OCI-LY7 (cell line): ENCODE data around the gene LMO3.

ENCODE experiments used
- EZH2phosphoT487 ChIP-seq: fragments of 200-600 bp; sonication (generic); IDR thresholded peaks from 2 replicates; pipeline ENCODE4 v1.6.1; 2018; ENCODE audit warnings: low read depth, borderline replicate concordance, mild to moderate bottlenecking, mixed run types, antibody characterized with exemption, low read length, moderate library complexity, mixed read lengths
- TF ChIP-seq, protein P1 (sequence below): fragments of 200-600 bp; sonication (generic); conservative IDR thresholded peaks from 2 replicates; pipeline ENCODE4 v1.5.1; 2014; ENCODE audit warnings: mild to moderate bottlenecking, antibody characterized with exemption, low read length, moderate library complexity, mixed read lengths

DNA sequence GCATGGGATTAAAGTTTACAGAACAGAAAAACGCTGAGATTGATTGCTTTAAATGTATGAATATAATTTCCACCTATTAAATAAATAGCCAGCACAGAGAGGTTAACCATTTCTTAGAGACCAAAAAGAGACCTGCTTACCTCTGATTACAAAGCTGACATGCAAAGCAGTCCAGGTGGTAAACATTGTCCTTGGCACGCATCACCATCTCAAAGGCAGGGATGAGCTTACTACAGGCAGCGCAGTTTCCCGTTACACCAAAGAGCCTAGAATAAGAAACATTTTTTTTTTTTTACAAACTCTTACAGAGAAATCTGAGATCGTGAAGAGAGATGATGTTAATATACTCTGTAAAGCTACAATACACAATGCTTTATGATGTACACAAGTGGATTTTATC, 45.7 kb downstream of the LMO3 start:
- TF ChIP-seq, protein P1, sequence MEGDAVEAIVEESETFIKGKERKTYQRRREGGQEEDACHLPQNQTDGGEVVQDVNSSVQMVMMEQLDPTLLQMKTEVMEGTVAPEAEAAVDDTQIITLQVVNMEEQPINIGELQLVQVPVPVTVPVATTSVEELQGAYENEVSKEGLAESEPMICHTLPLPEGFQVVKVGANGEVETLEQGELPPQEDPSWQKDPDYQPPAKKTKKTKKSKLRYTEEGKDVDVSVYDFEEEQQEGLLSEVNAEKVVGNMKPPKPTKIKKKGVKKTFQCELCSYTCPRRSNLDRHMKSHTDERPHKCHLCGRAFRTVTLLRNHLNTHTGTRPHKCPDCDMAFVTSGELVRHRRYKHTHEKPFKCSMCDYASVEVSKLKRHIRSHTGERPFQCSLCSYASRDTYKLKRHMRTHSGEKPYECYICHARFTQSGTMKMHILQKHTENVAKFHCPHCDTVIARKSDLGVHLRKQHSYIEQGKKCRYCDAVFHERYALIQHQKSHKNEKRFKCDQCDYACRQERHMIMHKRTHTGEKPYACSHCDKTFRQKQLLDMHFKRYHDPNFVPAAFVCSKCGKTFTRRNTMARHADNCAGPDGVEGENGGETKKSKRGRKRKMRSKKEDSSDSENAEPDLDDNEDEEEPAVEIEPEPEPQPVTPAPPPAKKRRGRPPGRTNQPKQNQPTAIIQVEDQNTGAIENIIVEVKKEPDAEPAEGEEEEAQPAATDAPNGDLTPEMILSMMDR = no peak
- no peak for TF ChIP-seq EZH2phosphoT487
